HCT116 (cell line): Measurements from ENCODE around the gene SYTL2. TPM values are rescaled to one million over a fixed set of nuclear protein-coding genes. Genes with fewer than 3 reads are reported as not detected.
"Not testable (repeated sequence)": the region's sequence is repeated elsewhere in the genome, so short reads cannot be mapped to it uniquely, and the experiment has no call there.

Experiments used
- ATAC-seq: fragments of 200-7000 bp; cut with Tn5 transposase; 2 replicates; pipeline ENCODE4 v1.9.1; 2020; ENCODE audit warnings: mild to moderate bottlenecking, moderate library complexity
- BruUV-seq: library from RNA; stranded (reverse); fragments of 400-500 nt; replicated peaks from 2 replicates; lab custom pipeline; 2021; lab: Mats Ljungman, UMichigan
- CTCF ChIA-PET: fragments of 300-600 bp; sonication (Branson Sonifier 250); formaldehyde crosslinking; loops from one replicate; lab custom pipeline; 2021; ENCODE audit warnings: antibody characterized with exemption; lab: Charles Lee
- POLR2A ChIA-PET: fragments of 300-600, 350-600 bp; sonication (Branson Sonifier 250); formaldehyde crosslinking; loops from one replicate; lab custom pipeline; 2021; ENCODE audit warnings: antibody characterized with exemption; lab: Charles Lee
- RAD21 ChIA-PET, 2 experiments: fragments of 300-600 bp; sonication (Branson Sonifier 250); formaldehyde crosslinking; loops; one replicate each; lab custom pipeline; 2023; ENCODE audit warnings: low total read pairs in 2 of 2; ENCODE audit not compliant: uncharacterized antibody in 2 of 2, unreplicated experiment in 2 of 2, low non-redundant PET in 1 of 2; lab: Charles Lee
- DNase-seq: peaks from one replicate; pipeline ENCODE4 v3.0.0-alpha.2; 2010; ENCODE audit warnings: low read depth, low spot score
- H2AFZ ChIP-seq: fragments of 200-600 bp; shearing (Covaris generic), sonication (generic); 2 replicates; pipeline ENCODE4 v1.6.1; 2017; ENCODE audit warnings: low read depth, mixed run types, mixed read lengths, antibody characterized with exemption, low read length; ENCODE audit not compliant: poor library complexity, severe bottlenecking
- H3K27ac ChIP-seq: 2 replicates; pipeline ENCODE4 v1.5.1; 2012; ENCODE audit warnings: low read depth, low read length
- H3K27me3 ChIP-seq: fragments of 200-600 bp; sonication (generic); 2 replicates; pipeline ENCODE4 v1.6.1; 2016; ENCODE audit warnings: mixed run types, low read length, mixed read lengths; ENCODE audit not compliant: insufficient read depth
- H3K36me3 ChIP-seq, 2 experiments: fragments of 200-500 bp in 1 of 2; fragments of 200-600 bp in 1 of 2; sonication (Bioruptor generic) in 1 of 2; sonication (generic) in 1 of 2; 2 replicates each; pipeline versions ENCODE4 v1.5.1 to v1.6.1; 2014 to 2016; ENCODE audit warnings: low read length in 2 of 2, inconsistent platforms in 1 of 2, mixed read lengths in 1 of 2, mixed run types in 1 of 2; ENCODE audit not compliant: insufficient read depth in 2 of 2, control insufficient read depth in 1 of 2
- H3K4me1 ChIP-seq, 2 experiments: fragments of 200-600 bp in 1 of 2; sonication (generic) in 1 of 2; 2 replicates each; pipeline versions ENCODE4 v1.5.1 to v1.6.1; 2012 to 2017; ENCODE audit warnings: low read length in 2 of 2, inconsistent platforms in 1 of 2, mild to moderate bottlenecking in 1 of 2, mixed read lengths in 1 of 2, mixed run types in 1 of 2, moderate library complexity in 1 of 2; ENCODE audit not compliant: insufficient read depth in 2 of 2, control insufficient read depth in 1 of 2
- H3K4me2 ChIP-seq: fragments of 200-600 bp; sonication (generic); 2 replicates; pipeline ENCODE4 v1.6.1; 2017; ENCODE audit warnings: mixed run types, low read length, mixed read lengths
- H3K4me3 ChIP-seq, 2 experiments: fragments of 200-600 bp in 1 of 2; sonication (generic) in 1 of 2; replicated peaks in 1 of 2; 2 replicates each; pipeline ENCODE4 v1.5.1; 2011 to 2016; ENCODE audit warnings: low read length in 2 of 2, control low read depth in 1 of 2, low read depth in 1 of 2, mild to moderate bottlenecking in 1 of 2, mixed read lengths in 1 of 2, mixed run types in 1 of 2
- H3K79me2 ChIP-seq: fragments of 200-600 bp; sonication (generic); 2 replicates; pipeline ENCODE4 v1.6.1; 2017; ENCODE audit warnings: mild to moderate bottlenecking, mixed run types, low read length, moderate library complexity, mixed read lengths; ENCODE audit not compliant: insufficient read depth
- H3K9ac ChIP-seq: fragments of 200-600 bp; sonication (generic); 2 replicates; pipeline ENCODE4 v1.6.1; 2016; ENCODE audit warnings: low read length, mixed read lengths
- H3K9me2 ChIP-seq: fragments of 200-600 bp; sonication (generic), shearing (Covaris generic); 2 replicates; pipeline ENCODE4 v1.6.1; 2017; ENCODE audit warnings: mixed run types, mild to moderate bottlenecking, moderate library complexity; ENCODE audit not compliant: insufficient read depth
- H3K9me3 ChIP-seq, 2 experiments: fragments of 200-500 bp in 1 of 2; fragments of 200-600 bp in 1 of 2; sonication (Bioruptor generic) in 1 of 2; sonication (generic) in 1 of 2; 2 replicates each; pipeline ENCODE4 v1.6.1; 2014 to 2017; ENCODE audit warnings: low read length in 2 of 2, mixed read lengths in 2 of 2, inconsistent platforms in 1 of 2, low read depth in 1 of 2, mild to moderate bottlenecking in 1 of 2, mixed run types in 1 of 2, moderate library complexity in 1 of 2; ENCODE audit not compliant: control insufficient read depth in 1 of 2, insufficient read depth in 1 of 2
- H4K20me1 ChIP-seq: fragments of 200-600 bp; sonication (generic), shearing (Covaris generic); 2 replicates; pipeline ENCODE4 v1.6.1; 2017; ENCODE audit warnings: mixed run types, mild to moderate bottlenecking, moderate library complexity; ENCODE audit not compliant: insufficient read depth
- CTCF ChIP-seq, 3 experiments: fragments of 200-600 bp in 1 of 3; sonication (generic) in 1 of 3; IDR thresholded peaks in 2 of 3; conservative IDR thresholded peaks in 1 of 3; 2 replicates each; pipeline ENCODE4 v1.5.1; 2012 to 2017; ENCODE audit warnings: low read depth in 2 of 3, low read length in 2 of 3, antibody characterized with exemption in 1 of 3, borderline replicate concordance in 1 of 3, control low read depth in 1 of 3, mild to moderate bottlenecking in 1 of 3, mixed read lengths in 1 of 3, mixed run types in 1 of 3, moderate library complexity in 1 of 3; ENCODE audit not compliant: insufficient read depth in 1 of 3
- EGR1 ChIP-seq: IDR thresholded peaks from 2 replicates; pipeline ENCODE4 v1.6.1; 2012; ENCODE audit warnings: low read depth
- EZH2 ChIP-seq: fragments of 200-600 bp; sonication (generic); IDR thresholded peaks from 2 replicates; pipeline ENCODE4 v1.6.1; 2017; ENCODE audit warnings: antibody characterized with exemption, mixed run types
- POLR2A ChIP-seq: IDR thresholded peaks from 2 replicates; pipeline ENCODE4 v1.7.0; 2011; ENCODE audit warnings: borderline replicate concordance; ENCODE audit not compliant: insufficient read depth, insufficient read length; ENCODE audit errors: extremely low read depth
- RAD21 ChIP-seq: IDR thresholded peaks from 2 replicates; pipeline ENCODE4 v1.6.1; 2012; ENCODE audit warnings: low read depth, mild to moderate bottlenecking
- SRF ChIP-seq: IDR thresholded peaks from 2 replicates; pipeline ENCODE4 v1.6.1; 2012; ENCODE audit warnings: low read depth
- intact Hi-C: fragments of 100-400 bp; cut with micrococcal nuclease; formaldehyde crosslinking; loops from 2 replicates; pipeline ENCODE4 v1.10.0; 2022
- total RNA-seq: library from RNA; stranded (reverse); gene quantifications from one replicate; pipeline ENCODE4 v1.2.1, GENCODE V29; 2021; ENCODE audit not compliant: unreplicated experiment

Gene SYTL2
- total RNA-seq, 1 experiment from 2014 or later: 12.6 TPM

DNA sequence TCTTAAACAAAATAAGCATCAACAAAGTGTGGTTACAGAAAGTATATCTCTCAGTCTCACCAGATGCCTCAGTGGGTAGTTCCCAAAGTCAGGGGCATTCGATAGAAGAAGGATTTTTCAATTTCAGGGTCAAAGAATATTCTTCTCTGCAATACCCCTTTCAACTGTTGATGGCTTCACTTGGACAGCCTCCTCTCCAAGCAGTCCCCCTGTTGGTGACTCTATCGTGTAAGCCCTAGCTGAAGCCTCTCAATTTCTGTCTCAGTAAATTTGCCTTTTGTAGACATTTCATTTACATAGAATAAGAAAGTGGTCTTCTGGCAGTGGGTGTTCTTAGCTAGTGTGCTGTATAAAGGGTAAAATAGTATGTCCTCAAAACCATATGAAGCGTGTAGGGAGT lies 33.0 kb upstream of the SYTL2 start:
- TF ChIP-seq EZH2 (no peak), RAD21 (no peak), SRF (no peak), EGR1 (no peak), CTCF (IDR thresholded peaks at IDR 0.05 in 2 of 3, conservative IDR thresholded peaks at IDR 0.05 in 1 of 3; ENCODE audit: borderline replicate concordance in 1 of 3, insufficient read depth in 1 of 3, low read depth in 2 of 3, low read length in 2 of 3) (peak in 1 of 3 experiments; percentile 13; a peak in 1 of 6 replicates), POLR2A (no peak)
- Histone ChIP-seq H4K20me1 (no peaks in the 10 kb centered on the region), H3K4me2 (peak overlapping the region; percentile 61), H3K4me3 (no peak overlapping the region), H3K9ac (no peak overlapping the region), H3K27me3 (no peaks in the 10 kb centered on the region), H3K9me3 (no peaks in the 10 kb centered on the region), H3K9me2 (no peaks in the 10 kb centered on the region), H3K4me1 (peaks cover 13 to 22% of the 10 kb centered on the region in 2 experiments), H3K36me3 (no peaks in the 10 kb centered on the region), H3K79me2 (no peaks in the 10 kb centered on the region), H3K27ac (peak overlapping the region; percentile 47; the same call in 1 of the 2 replicates), H2AFZ (no peak overlapping the region)
- BruUV-seq: no TSS peak
- intact Hi-C loops: loop anchor here (5.0 kb wide), 1 partner anchor 247 kb away; no protein-coding TSS in a partner anchor
- no peak for DNase-seq
- POLR2A ChIA-PET: interaction anchor here (0.8 to 1.3 kb wide), 3 partner anchors 9 to 225 kb away, joined by 3 read pairs; partner anchors contain the start of gene PICALM
- RAD21 ChIA-PET: interaction anchor here in 1 of 2 experiments (0.6 kb wide), 1 partner anchor 11 kb away, joined by 5 read pairs; no protein-coding TSS in a partner anchor
- peak; percentile 55 for ATAC-seq
- CTCF ChIA-PET: interaction anchor here (1.0 to 1.1 kb wide), 3 partner anchors 10 to 149 kb away, joined by 3 to 5 read pairs (median 3); partner anchors contain the start of gene CCDC83

- peaks cover 13 to 22% of the 10 kb centered on the region in 2 experiments for H3K4me1 ChIP-seq
- intact Hi-C loops: loop anchor here (5.0 kb wide), 1 partner anchor 244 kb away; no protein-coding TSS in a partner anchor
- RAD21 ChIA-PET, H3K27ac ChIP-seq, H3K27me3 ChIP-seq, H3K9me2 ChIP-seq, H3K79me2 ChIP-seq, BruUV-seq, H3K9ac ChIP-seq, POLR2A ChIA-PET, H3K36me3 ChIP-seq, ATAC-seq, H3K4me3 ChIP-seq, DNase-seq, H4K20me1 ChIP-seq, H3K9me3 ChIP-seq, CTCF ChIA-PET, H2AFZ ChIP-seq, H3K4me2 ChIP-seq: not testable (repeated sequence)
Measured at GRCh38 chr11:85840932-85841331, 30.0 kb upstream of the SYTL2 start.
